Measurements from ENCODE around the gene MUS81.

- TF ChIP-seq CTCF (conservative IDR thresholded peaks at IDR 0.05) (no peak), ZFX (IDR thresholded peaks at IDR 0.05) (no peak)
These were observed 40.6 kb downstream of the MUS81 start for GRCh38 chr11:65900899-65901180.
